Endothelial cell of umbilical vein (primary cell): ENCODE results near the gene WDHD1. TPM values are rescaled to one million over a fixed set of nuclear protein-coding genes. Genes with fewer than 3 reads are reported as not detected.

Source experiments
- BruUV-seq: library from RNA; stranded (reverse); fragments of 400-500 nt; replicated peaks from 2 replicates; lab custom pipeline; 2021; lab: Mats Ljungman, UMichigan
- CTCF ChIA-PET: fragments of 300-600, 350-600 bp; sonication (Branson Sonifier 250); formaldehyde crosslinking; loops from one replicate; lab custom pipeline; 2021; ENCODE audit warnings: antibody characterized with exemption, inconsistent platforms; lab: Charles Lee
- POLR2A ChIA-PET: fragments of 300-600, 350-600 bp; sonication (Branson Sonifier 250); formaldehyde crosslinking; loops from one replicate; lab custom pipeline; 2021; ENCODE audit warnings: antibody characterized with exemption, inconsistent platforms; lab: Charles Lee
- DNase-seq: peaks from one replicate; pipeline ENCODE4 v3.0.0-alpha.2; 2011; ENCODE audit warnings: low read depth, low spot score
- FAIRE-seq: peaks from 2 replicates; lab custom pipeline; 2011; peaks lifted over from hg19 to GRCh38; lab: Jason Lieb, UNC
- H2AFZ ChIP-seq: 2 replicates; pipeline ENCODE4 v1.6.0; 2012; ENCODE audit warnings: low read depth, low read length, control low read depth, inconsistent platforms
- H3K27ac ChIP-seq: 2 replicates; pipeline ENCODE4 v1.5.1; 2011; ENCODE audit warnings: low read depth, mild to moderate bottlenecking, control low read depth, low read length, moderate library complexity; ENCODE audit not compliant: insufficient read depth
- H3K27me3 ChIP-seq, 2 experiments: 2 replicates each; pipeline versions ENCODE4 v1.6.0 to v1.6.1; 2011; ENCODE audit warnings: low read length in 2 of 2, mixed read lengths in 1 of 2; ENCODE audit not compliant: control insufficient read depth in 2 of 2, insufficient read depth in 2 of 2
- H3K36me3 ChIP-seq, 2 experiments: 2 replicates in 1 of 2; 3 replicates in 1 of 2; pipeline ENCODE4 v1.5.1; 2011; ENCODE audit warnings: low read length in 2 of 2, mild to moderate bottlenecking in 1 of 2, moderate library complexity in 1 of 2; ENCODE audit not compliant: control insufficient read depth in 2 of 2, insufficient read depth in 2 of 2; ENCODE audit errors: extremely low read depth in 1 of 2
- H3K4me1 ChIP-seq: 3 replicates; pipeline ENCODE4 v1.5.1; 2011; ENCODE audit warnings: mild to moderate bottlenecking, low read length; ENCODE audit not compliant: control insufficient read depth, insufficient read depth; ENCODE audit errors: extremely low read depth
- H3K4me2 ChIP-seq: 2 replicates; pipeline ENCODE4 v1.6.1; 2011; ENCODE audit warnings: low read length, control low read depth, mixed read lengths; ENCODE audit not compliant: insufficient read depth
- H3K4me3 ChIP-seq, 3 experiments: fragments of 200-600 bp in 1 of 3; sonication (generic), shearing (Covaris generic) in 1 of 3; replicated peaks in 1 of 3; 2 replicates each; pipeline ENCODE4 v1.5.1; 2011 to 2016; ENCODE audit warnings: control low read depth in 3 of 3, low read length in 3 of 3, mild to moderate bottlenecking in 2 of 3, inconsistent platforms in 1 of 3, low read depth in 1 of 3, moderate library complexity in 1 of 3; ENCODE audit not compliant: insufficient read depth in 1 of 3
- H3K79me2 ChIP-seq: 2 replicates; pipeline ENCODE4 v1.6.0; 2012; ENCODE audit warnings: low read length, inconsistent platforms; ENCODE audit not compliant: control insufficient read depth, insufficient read depth
- H3K9ac ChIP-seq: replicated peaks from 2 replicates; pipeline ENCODE3; 2011; ENCODE audit warnings: low read length, control low read depth; ENCODE audit not compliant: insufficient read depth; ENCODE audit errors: extremely low read depth
- H3K9me1 ChIP-seq: replicated peaks from 3 replicates; pipeline ENCODE4 v1.6.0; 2011; ENCODE audit warnings: mild to moderate bottlenecking, low read length; ENCODE audit not compliant: control insufficient read depth, insufficient read depth; ENCODE audit errors: extremely low read depth
- H3K9me3 ChIP-seq: replicated peaks from 2 replicates; pipeline ENCODE4 v1.5.1; 2012; ENCODE audit warnings: low read length, inconsistent platforms; ENCODE audit not compliant: control insufficient read depth, insufficient read depth
- H4K20me1 ChIP-seq: replicated peaks from 2 replicates; pipeline ENCODE3; 2011; ENCODE audit warnings: mild to moderate bottlenecking, low read length; ENCODE audit not compliant: control insufficient read depth, insufficient read depth; ENCODE audit errors: extremely low read depth
- EZH2 ChIP-seq: IDR thresholded peaks from 2 replicates; pipeline ENCODE4 v1.6.1; 2012; ENCODE audit warnings: borderline replicate concordance, low read depth, mild to moderate bottlenecking, moderate library complexity, low read length, inconsistent platforms; ENCODE audit not compliant: severe bottlenecking
- FOS ChIP-seq: IDR thresholded peaks from 2 replicates; pipeline ENCODE4 v1.6.1; 2011; ENCODE audit warnings: mild to moderate bottlenecking, low read length, moderate library complexity, borderline replicate concordance; ENCODE audit not compliant: insufficient read depth
- GATA2 ChIP-seq: IDR thresholded peaks from 2 replicates; pipeline ENCODE4 v1.7.0; 2011; ENCODE audit warnings: low read depth, mild to moderate bottlenecking, moderate library complexity, mixed read lengths, low read length; ENCODE audit not compliant: insufficient read length, insufficient read depth
- JUN ChIP-seq: IDR thresholded peaks from 2 replicates; pipeline ENCODE4 v1.6.1; 2011; ENCODE audit warnings: borderline replicate concordance, low read depth; ENCODE audit not compliant: insufficient read length, insufficient read depth
- MYC ChIP-seq: IDR thresholded peaks from one replicate; pipeline ENCODE4 v1.6.1; 2011; ENCODE audit warnings: mild to moderate bottlenecking, low read depth, low read length
- POLR2A ChIP-seq: IDR thresholded peaks from 2 replicates; pipeline ENCODE4 v1.6.1; 2012; ENCODE audit warnings: low read depth, mild to moderate bottlenecking, control low read depth, low read length
- POLR2AphosphoS5 ChIP-seq: IDR thresholded peaks from 2 replicates; pipeline ENCODE4 v1.6.1; 2012; ENCODE audit warnings: low read depth, mild to moderate bottlenecking, control low read depth, low read length, moderate library complexity; ENCODE audit not compliant: insufficient read depth
- dilution Hi-C: fragments of 300-500 bp; cut with MboI; formaldehyde crosslinking; loops from one replicate; pipeline ENCODE4 v1.15.0; 2019; ENCODE audit warnings: low sequenced_read_pairs; ENCODE audit not compliant: extremely low pct_ligation_motif_present
- intact Hi-C: fragments of 100-400 bp; cut with micrococcal nuclease; formaldehyde crosslinking; loops from one replicate; pipeline ENCODE4 v1.10.0; 2022
- polyA plus RNA-seq, 4 experiments: library from polyadenylated mRNA; depleted of rRNA in 3 of 4; stranded (reverse) in 3 of 4; unstranded in 1 of 4; fragments of >200 nt; gene quantifications; 2 replicates each; pipeline versions ENCODE4 v1.2.1 to v1.2.3, GENCODE V29; 2011 to 2012; ENCODE audit warnings: missing spikeins in 1 of 4
- total RNA-seq: library from RNA; stranded (reverse); gene quantifications from 2 replicates; pipeline ENCODE4 v1.2.3, GENCODE V29; 2021
- TF ChIP-seq, protein P1 (sequence below): IDR thresholded peaks from 2 replicates; pipeline ENCODE4 v1.6.1; 2011; ENCODE audit not compliant: insufficient read depth, insufficient read length
- TF ChIP-seq, protein P2 (sequence below), 2 donors: IDR thresholded peaks; 1 replicate in 1 of 2; 2 replicates in 1 of 2; pipeline ENCODE4 v1.5.1; 2011; ENCODE audit warnings: low read length in 2 of 2, mild to moderate bottlenecking in 2 of 2, moderate library complexity in 2 of 2, control low read depth in 1 of 2, inconsistent platforms in 1 of 2, low read depth in 1 of 2; ENCODE audit not compliant: insufficient read depth in 1 of 2; ENCODE audit errors: extremely low read depth in 1 of 2

The WDHD1 gene
- total and polyA plus RNA-seq, 2 donors (not counting 3 experiments of a cell fraction or from before 2014, with no cell fraction given) = 3.1 to 22.5 TPM

DNA sequence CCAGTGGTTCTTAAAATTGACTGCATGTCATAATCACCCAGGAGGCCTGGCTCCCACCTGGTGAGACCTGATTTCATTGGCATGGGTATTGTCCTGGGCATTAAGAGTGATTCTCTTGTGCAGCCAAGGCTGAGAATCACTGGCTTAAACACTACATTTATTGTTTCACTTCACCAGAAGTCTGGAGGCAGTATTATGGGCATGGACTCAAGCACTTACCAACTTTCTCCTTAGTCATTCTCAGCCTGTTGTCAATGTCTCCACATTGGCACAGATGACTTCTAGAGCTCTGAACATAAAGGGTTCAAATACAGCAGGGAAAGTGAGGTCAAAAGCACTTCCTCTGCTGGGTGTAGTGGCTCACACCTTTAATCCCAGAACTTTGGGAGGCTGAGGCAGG is 98.7 kb downstream of the WDHD1 start:
- no TSS peak for BruUV-seq
- DNase-seq (no peak), FAIRE-seq (no peak)
- H3K79me2 ChIP-seq = no peaks in the 10 kb centered on the region
- H3K27me3 ChIP-seq = no peaks in the 10 kb centered on the region
- no peak overlapping the region for H3K4me3 ChIP-seq
- no peak for TF ChIP-seq FOS
- TF ChIP-seq EZH2 = no peak
- TF ChIP-seq MYC = no peak
- TF ChIP-seq JUN = no peak
- no peak for TF ChIP-seq GATA2
- TF ChIP-seq, protein P1, sequence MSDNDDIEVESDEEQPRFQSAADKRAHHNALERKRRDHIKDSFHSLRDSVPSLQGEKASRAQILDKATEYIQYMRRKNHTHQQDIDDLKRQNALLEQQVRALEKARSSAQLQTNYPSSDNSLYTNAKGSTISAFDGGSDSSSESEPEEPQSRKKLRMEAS = no peak
- no peak for TF ChIP-seq POLR2AphosphoS5
- no peak for TF ChIP-seq POLR2A
- TF ChIP-seq, protein P2, sequence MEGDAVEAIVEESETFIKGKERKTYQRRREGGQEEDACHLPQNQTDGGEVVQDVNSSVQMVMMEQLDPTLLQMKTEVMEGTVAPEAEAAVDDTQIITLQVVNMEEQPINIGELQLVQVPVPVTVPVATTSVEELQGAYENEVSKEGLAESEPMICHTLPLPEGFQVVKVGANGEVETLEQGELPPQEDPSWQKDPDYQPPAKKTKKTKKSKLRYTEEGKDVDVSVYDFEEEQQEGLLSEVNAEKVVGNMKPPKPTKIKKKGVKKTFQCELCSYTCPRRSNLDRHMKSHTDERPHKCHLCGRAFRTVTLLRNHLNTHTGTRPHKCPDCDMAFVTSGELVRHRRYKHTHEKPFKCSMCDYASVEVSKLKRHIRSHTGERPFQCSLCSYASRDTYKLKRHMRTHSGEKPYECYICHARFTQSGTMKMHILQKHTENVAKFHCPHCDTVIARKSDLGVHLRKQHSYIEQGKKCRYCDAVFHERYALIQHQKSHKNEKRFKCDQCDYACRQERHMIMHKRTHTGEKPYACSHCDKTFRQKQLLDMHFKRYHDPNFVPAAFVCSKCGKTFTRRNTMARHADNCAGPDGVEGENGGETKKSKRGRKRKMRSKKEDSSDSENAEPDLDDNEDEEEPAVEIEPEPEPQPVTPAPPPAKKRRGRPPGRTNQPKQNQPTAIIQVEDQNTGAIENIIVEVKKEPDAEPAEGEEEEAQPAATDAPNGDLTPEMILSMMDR (IDR thresholded peaks at IDR 0.05; ENCODE audit: extremely low read depth in 1 of 2, insufficient read depth in 1 of 2, low read depth in 1 of 2, low read length in 2 of 2) = no peak
- no peaks in the 10 kb centered on the region for H3K36me3 ChIP-seq
- no peak overlapping the region for H3K9ac ChIP-seq
- H3K9me3 ChIP-seq = no peaks in the 10 kb centered on the region
- no peak overlapping the region for H3K4me2 ChIP-seq
- intact Hi-C loops = no loop called here
- H3K4me1 ChIP-seq = no peaks in the 10 kb centered on the region
- dilution Hi-C loops = no loop called here
- no peaks in the 10 kb centered on the region for H3K9me1 ChIP-seq
- CTCF ChIA-PET = no interaction called here
- H2AFZ ChIP-seq = no peak overlapping the region
- POLR2A ChIA-PET = no interaction called here
- H3K27ac ChIP-seq = no peak overlapping the region
- H4K20me1 ChIP-seq = no peaks in the 10 kb centered on the region
